GM21529 (cell line): ENCODE data around the gene ACVR1B.

Source experiments
- ATAC-seq: cut with Tn5 transposase; IDR thresholded peaks from one replicate; pipeline ENCODE4 v1.9.1; 2021; ENCODE audit not compliant: unreplicated experiment

ACVR1B gene

DNA sequence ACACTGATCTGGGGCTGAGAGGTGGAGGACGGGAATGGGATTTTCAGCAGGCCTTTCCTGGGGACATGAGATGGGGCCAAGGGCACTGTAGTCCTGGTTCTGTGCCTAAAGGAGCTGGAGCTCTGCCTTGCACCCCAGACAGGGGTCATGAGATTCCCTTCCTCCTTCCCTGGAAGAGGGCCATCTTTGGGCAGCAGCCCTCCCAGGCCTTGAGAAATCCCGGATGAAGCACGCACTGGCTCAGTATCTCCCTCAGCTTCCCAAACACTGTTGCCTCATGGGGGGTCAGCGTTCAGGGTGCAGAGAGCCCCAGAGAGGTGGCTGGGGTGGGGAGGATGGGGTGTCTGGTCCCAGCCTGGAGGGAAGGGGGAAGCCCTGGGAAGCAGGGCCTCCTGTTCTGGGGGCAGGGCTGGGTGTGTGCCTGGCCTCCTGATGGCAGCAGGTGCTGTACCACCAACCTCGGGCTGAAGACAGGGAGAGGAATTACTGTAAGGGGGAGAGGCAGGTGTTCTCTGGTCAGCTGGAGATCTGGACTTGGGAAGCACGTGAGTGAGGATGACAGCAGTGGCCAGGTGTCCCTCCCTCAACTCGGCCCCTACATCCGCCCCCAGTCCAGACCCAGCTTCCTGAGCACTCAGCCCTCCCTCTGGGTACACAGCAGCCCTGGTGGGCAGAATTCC lies 91.3 kb downstream of the ACVR1B start:
- no peak for ATAC-seq

DNA sequence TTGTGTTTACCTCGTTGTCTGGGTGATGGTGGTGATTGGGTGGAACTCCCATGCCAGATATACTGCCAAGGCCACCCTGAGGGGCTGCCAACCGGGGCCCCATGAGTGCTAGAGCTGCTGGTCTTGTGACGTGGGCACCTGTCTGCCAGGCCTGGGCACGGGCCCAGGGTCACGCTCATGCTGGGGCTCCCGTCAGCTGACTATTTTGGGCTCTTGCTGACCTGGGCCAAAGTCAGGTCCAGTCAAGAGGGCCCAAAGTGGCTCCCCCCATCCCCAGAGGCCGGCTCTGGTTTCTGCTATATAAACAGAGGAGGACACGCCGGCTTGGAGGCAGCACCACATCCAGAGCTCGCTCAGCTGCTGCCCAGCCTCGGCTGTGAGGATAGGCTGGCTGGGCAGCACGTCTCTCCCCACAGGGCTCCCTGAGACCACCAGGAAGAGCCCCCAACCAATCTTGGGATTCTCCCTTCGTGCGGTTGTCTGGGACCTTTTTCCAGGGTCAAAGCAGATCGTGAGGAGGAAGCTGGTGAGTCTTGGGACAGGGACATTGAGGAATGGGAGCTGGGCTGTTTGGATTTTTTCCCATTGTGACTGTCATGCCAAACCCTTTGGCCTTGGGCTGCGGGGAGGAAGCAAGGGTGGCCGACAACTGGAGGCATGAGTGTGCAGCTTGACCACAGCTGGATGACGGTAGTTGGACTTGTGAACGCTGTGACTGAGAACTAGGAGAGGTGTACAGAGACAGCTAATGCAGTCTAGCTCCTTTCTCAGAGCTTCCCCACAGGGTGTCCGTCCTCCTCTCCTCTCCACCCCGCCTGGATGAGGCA lies 92.1 kb downstream of the ACVR1B start:
- no peak for ATAC-seq

DNA sequence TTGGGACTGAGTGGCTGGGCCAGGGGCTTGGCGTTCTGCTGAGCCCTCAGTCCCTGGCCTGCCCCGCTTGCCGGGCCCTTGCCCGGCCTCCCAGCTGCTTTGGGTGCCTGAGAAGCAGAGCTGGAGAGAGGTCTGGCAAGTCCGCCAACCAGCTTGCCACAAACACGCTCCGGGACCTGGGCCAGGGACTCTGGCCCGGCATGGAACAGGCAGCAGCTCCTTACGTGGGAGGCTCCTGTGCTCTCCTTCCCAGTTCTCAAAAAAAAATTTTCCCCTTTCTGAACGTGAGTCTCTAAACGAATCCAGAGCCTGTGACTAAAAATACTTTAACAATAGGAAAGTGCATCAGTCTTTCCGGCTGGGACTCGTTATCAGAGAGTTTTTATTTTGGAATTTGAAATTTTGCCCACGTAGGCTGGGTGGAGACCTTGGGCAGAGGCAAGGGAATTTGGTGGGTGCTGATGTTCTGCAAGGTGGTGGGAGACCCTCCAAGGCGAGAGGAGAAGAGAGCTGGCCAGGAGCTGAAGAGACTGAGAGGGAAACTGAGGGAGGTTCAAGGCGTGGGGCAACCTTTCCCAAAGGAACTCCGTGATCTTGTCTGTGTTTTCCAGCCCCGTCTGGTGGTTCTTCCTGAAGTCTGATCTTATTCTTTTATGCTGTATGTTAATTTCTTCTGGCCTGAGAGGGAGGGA lies 92.9 kb downstream of the ACVR1B start:
- no peak for ATAC-seq

DNA sequence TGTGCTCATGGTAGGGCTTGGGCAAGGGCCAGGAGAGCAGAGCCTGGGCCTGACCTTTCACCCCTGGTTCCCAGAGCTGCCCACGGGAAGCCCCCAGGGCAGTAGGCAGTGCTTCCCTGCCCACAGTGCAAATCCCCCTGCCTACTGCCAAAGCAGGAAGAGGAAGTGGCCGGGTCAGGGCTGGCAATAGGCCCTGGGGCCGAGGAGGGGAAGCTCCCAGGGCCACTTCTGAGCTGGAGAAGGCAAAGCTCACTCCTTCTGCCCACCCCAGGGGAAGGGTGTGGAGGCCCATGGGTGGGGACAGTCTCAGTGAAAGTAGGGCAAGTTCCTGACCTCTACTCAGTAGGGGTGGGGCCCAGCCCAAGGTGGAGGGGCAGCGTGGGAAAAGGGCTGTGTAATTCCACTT lies 94.3 kb downstream of the ACVR1B start:
- no peak for ATAC-seq
